Measurements from ENCODE around the gene SERTM1.

The SERTM1 gene

GRCh38 chr13:36630181-36630803, 43.5 kb upstream of the SERTM1 start:
- TF ChIP-seq EZH2 (IDR thresholded peaks at IDR 0.05; ENCODE audit: borderline replicate concordance, low read length): no peak
- TF ChIP-seq CTCF (IDR thresholded peaks at IDR 0.05; ENCODE audit: low read length): no peak
- H3K9me2 ChIP-seq (ENCODE audit: low read depth, low read length): no peaks in the 10 kb centered on the region
- no peaks in the 10 kb centered on the region for H3K27me3 ChIP-seq (ENCODE audit: insufficient read depth, low read length)
- H3K4me3 ChIP-seq (ENCODE audit: low read depth, low read length, poor library complexity, severe bottlenecking): no peak overlapping the region
- no peak overlapping the region for H2AFZ ChIP-seq (ENCODE audit: low read length)
- no peaks in the 10 kb centered on the region for H3K9me3 ChIP-seq (ENCODE audit: low read length)
- H3K79me2 ChIP-seq (ENCODE audit: insufficient read depth, low read length): no peaks in the 10 kb centered on the region
- H3K27ac ChIP-seq (ENCODE audit: low read depth, low read length, poor library complexity, severe bottlenecking): no peak overlapping the region
- H3F3A ChIP-seq (ENCODE audit: insufficient read depth, low read length): no peaks in the 10 kb centered on the region
- H3K4me2 ChIP-seq (ENCODE audit: low read length): no peak overlapping the region
- no peaks in the 10 kb centered on the region for H4K20me1 ChIP-seq (ENCODE audit: insufficient read depth, low read length)
- no peak overlapping the region for H3K9ac ChIP-seq (ENCODE audit: low read length)
- no peaks in the 10 kb centered on the region for H3K36me3 ChIP-seq (ENCODE audit: insufficient read depth, low read length)
- H3K4me1 ChIP-seq (ENCODE audit: insufficient read depth, low read length, severe bottlenecking): no peaks in the 10 kb centered on the region

GRCh38 chr13:36639610-36640009, 34.2 kb upstream of the SERTM1 start:
- no peaks in the 10 kb centered on the region for H3K36me3 ChIP-seq (ENCODE audit: insufficient read depth, low read length)
- H3K4me2 ChIP-seq (ENCODE audit: low read length): no peak overlapping the region
- no peak overlapping the region for H3K27ac ChIP-seq (ENCODE audit: low read depth, low read length, poor library complexity, severe bottlenecking)
- H3K27me3 ChIP-seq (ENCODE audit: insufficient read depth, low read length): no peaks in the 10 kb centered on the region
- TF ChIP-seq CTCF (IDR thresholded peaks at IDR 0.05; ENCODE audit: low read length) (no peak), EZH2 (IDR thresholded peaks at IDR 0.05; ENCODE audit: borderline replicate concordance, low read length) (no peak)
- H2AFZ ChIP-seq (ENCODE audit: low read length): no peak overlapping the region
- H3K4me1 ChIP-seq (ENCODE audit: insufficient read depth, low read length, severe bottlenecking): no peaks in the 10 kb centered on the region
- H3K9me3 ChIP-seq (ENCODE audit: low read length): no peaks in the 10 kb centered on the region
- no peaks in the 10 kb centered on the region for H3K9me2 ChIP-seq (ENCODE audit: low read depth, low read length)
- H3F3A ChIP-seq (ENCODE audit: insufficient read depth, low read length): no peaks in the 10 kb centered on the region
- H3K4me3 ChIP-seq (ENCODE audit: low read depth, low read length, poor library complexity, severe bottlenecking): no peak overlapping the region
- no peaks in the 10 kb centered on the region for H4K20me1 ChIP-seq (ENCODE audit: insufficient read depth, low read length)
- no peaks in the 10 kb centered on the region for H3K79me2 ChIP-seq (ENCODE audit: insufficient read depth, low read length)
- H3K9ac ChIP-seq (ENCODE audit: low read length): no peak overlapping the region

GRCh38 chr13:36650611-36651010, 23.2 kb upstream of the SERTM1 start:
- Histone ChIP-seq H3K9me2 (ENCODE audit: low read depth, low read length) (no peaks in the 10 kb centered on the region), H3K4me3 (ENCODE audit: low read depth, low read length, poor library complexity, severe bottlenecking) (no peak overlapping the region), H3K36me3 (ENCODE audit: insufficient read depth, low read length) (no peaks in the 10 kb centered on the region), H3K27ac (ENCODE audit: low read depth, low read length, poor library complexity, severe bottlenecking) (no peak overlapping the region), H4K20me1 (ENCODE audit: insufficient read depth, low read length) (no peaks in the 10 kb centered on the region), H3K79me2 (ENCODE audit: insufficient read depth, low read length) (no peaks in the 10 kb centered on the region), H3F3A (ENCODE audit: insufficient read depth, low read length) (no peaks in the 10 kb centered on the region), H2AFZ (ENCODE audit: low read length) (no peak overlapping the region), H3K9me3 (ENCODE audit: low read length) (no peaks in the 10 kb centered on the region), H3K27me3 (ENCODE audit: insufficient read depth, low read length) (no peaks in the 10 kb centered on the region), H3K4me2 (ENCODE audit: low read length) (no peak overlapping the region), H3K9ac (ENCODE audit: low read length) (no peak overlapping the region), H3K4me1 (ENCODE audit: insufficient read depth, low read length, severe bottlenecking) (no peaks in the 10 kb centered on the region)
- TF ChIP-seq CTCF (IDR thresholded peaks at IDR 0.05; ENCODE audit: low read length) (no peak), EZH2 (IDR thresholded peaks at IDR 0.05; ENCODE audit: borderline replicate concordance, low read length) (no peak)

All from OCI-LY1 (cell line).